HepG2 (cell line): Measurements from ENCODE around the gene ABTB2. TPM values are rescaled to one million over a fixed set of nuclear protein-coding genes. Genes with fewer than 3 reads are reported as not detected.

ENCODE experiments used
- ATAC-seq: fragments of 200-7000 bp; cut with Tn5 transposase; 3 replicates; pipeline ENCODE4 v1.9.1; 2020; ENCODE audit warnings: mild to moderate bottlenecking, moderate library complexity
- BruUV-seq: library from RNA; stranded (reverse); fragments of 400-500 nt; replicated peaks from 2 replicates; lab custom pipeline; 2021; lab: Mats Ljungman, UMichigan
- CTCF ChIA-PET: fragments of 300-600 bp; formaldehyde crosslinking; extraction: SDS; loops from one replicate; lab custom pipeline; 2021; ENCODE audit warnings: low total read pairs, inconsistent platforms, low intra/inter-chr PET ratio; lab: Yijun Ruan, JAX
- POLR2A ChIA-PET: fragments of 350-600 bp; sonication (Branson Sonifier 250); formaldehyde crosslinking; loops from one replicate; lab custom pipeline; 2020; ENCODE audit warnings: antibody characterized with exemption, inconsistent platforms; lab: Yijun Ruan, JAX
- DNase-seq: peaks from one replicate; pipeline ENCODE4 v3.0.0-alpha.2; 2015; ENCODE audit warnings: low spot score
- FAIRE-seq: peaks from 3 replicates; lab custom pipeline; 2011; peaks lifted over from hg19 to GRCh38; lab: Jason Lieb, UNC
- H2AFZ ChIP-seq: one replicate; pipeline ENCODE4 v1.6.1; 2011; ENCODE audit warnings: low read length, inconsistent platforms
- H3K27ac ChIP-seq: fragments of 300-600 bp; 3 replicates; pipeline ENCODE4 v1.8.0; 2011; ENCODE audit warnings: mixed run types, mild to moderate bottlenecking, mixed read lengths, low read length, inconsistent platforms; ENCODE audit not compliant: insufficient read depth; ENCODE audit errors: extremely low read length
- H3K27me3 ChIP-seq, 2 experiments: fragments of 200-600 bp in 1 of 2; 2 replicates in 1 of 2; 3 replicates in 1 of 2; pipeline versions ENCODE4 v1.6.0 to v1.8.0; 2011; ENCODE audit warnings: low read length in 2 of 2, mild to moderate bottlenecking in 2 of 2, moderate library complexity in 2 of 2, inconsistent platforms in 1 of 2; ENCODE audit not compliant: insufficient read depth in 2 of 2, control insufficient read depth in 1 of 2
- H3K36me3 ChIP-seq, 2 experiments: fragments of 200-600 bp in 1 of 2; replicated peaks in 1 of 2; 2 replicates in 1 of 2; 3 replicates in 1 of 2; pipeline versions ENCODE4 v1.5.1 to v1.8.0; 2011; ENCODE audit warnings: low read length in 2 of 2, inconsistent platforms in 1 of 2; ENCODE audit not compliant: insufficient read depth in 2 of 2, control insufficient read depth in 1 of 2
- H3K4me1 ChIP-seq: 2 replicates; pipeline ENCODE4 v1.5.1; 2012; ENCODE audit warnings: low read length, inconsistent platforms; ENCODE audit not compliant: insufficient read depth
- H3K4me2 ChIP-seq: 2 replicates; pipeline ENCODE4 v1.6.0; 2011; ENCODE audit warnings: low read depth, low read length, inconsistent platforms
- H3K4me3 ChIP-seq, 3 experiments: fragments of 200-600 bp in 1 of 3; sonication (generic), shearing (Covaris generic) in 1 of 3; replicated peaks in 1 of 3; 2 replicates each; pipeline ENCODE4 v1.5.1; 2011 to 2016; ENCODE audit warnings: low read length in 3 of 3, inconsistent platforms in 2 of 3, low read depth in 2 of 3, mild to moderate bottlenecking in 2 of 3, control low read depth in 1 of 3, mixed read lengths in 1 of 3; ENCODE audit not compliant: insufficient read depth in 1 of 3
- H3K79me2 ChIP-seq: one replicate; pipeline ENCODE4 v1.6.1; 2011; ENCODE audit warnings: low read length, inconsistent platforms; ENCODE audit not compliant: insufficient read depth
- H3K9ac ChIP-seq: 2 replicates; pipeline ENCODE4 v1.6.0; 2011; ENCODE audit warnings: mild to moderate bottlenecking, low read depth, low read length, inconsistent platforms; ENCODE audit not compliant: insufficient read depth
- H3K9me3 ChIP-seq: 2 replicates; pipeline ENCODE4 v1.5.1; 2012; ENCODE audit warnings: mild to moderate bottlenecking, low read length
- H4K20me1 ChIP-seq: 2 replicates; pipeline ENCODE4 v1.6.0; 2011; ENCODE audit warnings: inconsistent platforms, mild to moderate bottlenecking, low read length, moderate library complexity; ENCODE audit not compliant: insufficient read depth
- ARID2 ChIP-seq: sonication (generic); formaldehyde crosslinking; IDR thresholded peaks from 2 replicates; pipeline ENCODE4 v1.8.1; 2022; ENCODE audit warnings: mild to moderate bottlenecking, missing genetic modification reagents, borderline replicate concordance
- ATF1 ChIP-seq: IDR thresholded peaks from 2 replicates; pipeline ENCODE4 v1.6.1; 2016; ENCODE audit warnings: mild to moderate bottlenecking, control low read depth
- CHD4 ChIP-seq: fragments of 200-600 bp; sonication (generic); IDR thresholded peaks from 2 replicates; pipeline ENCODE4 v1.7.0; 2017; ENCODE audit warnings: mild to moderate bottlenecking, low read length, borderline replicate concordance
- KLF9 ChIP-seq: IDR thresholded peaks from 2 replicates; pipeline ENCODE4 v1.6.1; 2016; ENCODE audit warnings: low read depth
- ZBTB38 ChIP-seq: sonication (generic); formaldehyde crosslinking; IDR thresholded peaks from 2 replicates; pipeline ENCODE4 v1.5.1; 2020; ENCODE audit warnings: mild to moderate bottlenecking, missing genetic modification reagents
- ZMYM3 ChIP-seq: sonication (generic); formaldehyde crosslinking; IDR thresholded peaks from 2 replicates; pipeline ENCODE4 v1.5.1; 2020; ENCODE audit warnings: mild to moderate bottlenecking, missing genetic modification reagents
- ZNF121 ChIP-seq: sonication (generic); formaldehyde crosslinking; IDR thresholded peaks from 2 replicates; pipeline ENCODE4 v1.5.0; 2020; ENCODE audit warnings: mild to moderate bottlenecking, missing genetic modification reagents
- ZNF235 ChIP-seq: sonication (generic); formaldehyde crosslinking; IDR thresholded peaks from 2 replicates; pipeline ENCODE4 v1.8.1; 2023; ENCODE audit warnings: mild to moderate bottlenecking, missing genetic modification reagents, borderline replicate concordance
- WGBS: methylation state at CpG from one replicate; pipeline ENCODE4 v1.1.6; 2017; ENCODE audit warnings: low lambda C conversion rate; 5-methylcytosine and 5-hydroxymethylcytosine counted together
- in situ Hi-C: cut with HindIII; loops from 2 replicates; pipeline ENCODE4 v1.10.0; 2017; ENCODE audit warnings: low pct_unique_long_range_greater_than_20kb; ENCODE audit not compliant: extremely low pct_ligation_motif_present
- intact Hi-C: fragments of 100-400 bp; cut with micrococcal nuclease; formaldehyde crosslinking; loops from one replicate; pipeline ENCODE4 v1.10.0; 2022; ENCODE audit not compliant: unreplicated experiment
- polyA plus RNA-seq, 8 experiments: library from polyadenylated mRNA; depleted of rRNA in 3 of 8; stranded (reverse) in 7 of 8; unstranded in 1 of 8; fragments of >200 nt; fragmentation: Illumina TruSeq in 4 of 8; extraction: Trizol in 4 of 8; gene quantifications; 2 replicates each; pipeline versions ENCODE4 v1.2.1 to v1.2.3, GENCODE V29; 2011 to 2016; ENCODE audit warnings: low read depth in 4 of 8, missing spikeins in 1 of 8, mixed read lengths in 1 of 8; ENCODE audit not compliant: insufficient read depth in 1 of 8
- total RNA-seq, 5 experiments: library from RNA; depleted of rRNA; stranded (reverse); fragments of >200 nt; fragmentation: Illumina TruSeq; extraction: Trizol; gene quantifications; 2 replicates each; pipeline ENCODE4 v1.2.3, GENCODE V29; 2016; ENCODE audit warnings: low read depth in 1 of 5
- TF ChIP-seq, protein P1 (sequence below): sonication (generic); formaldehyde crosslinking; conservative IDR thresholded peaks from 2 replicates; pipeline ENCODE4 v1.4.0; 2020; ENCODE audit warnings: mild to moderate bottlenecking, missing genetic modification reagents, moderate library complexity
- TF ChIP-seq, protein P2 (sequence below): IDR thresholded peaks from 2 replicates; pipeline ENCODE4 v1.6.1; 2016; ENCODE audit warnings: mild to moderate bottlenecking, missing biosample characterization, missing genetic modification reagents

The ABTB2 gene
- total and polyA plus RNA-seq, 2 of the 13 experiments (the other 11 are each of a cell fraction or from before 2014, with no cell fraction given), result 5.1 to 15.4 TPM

DNA sequence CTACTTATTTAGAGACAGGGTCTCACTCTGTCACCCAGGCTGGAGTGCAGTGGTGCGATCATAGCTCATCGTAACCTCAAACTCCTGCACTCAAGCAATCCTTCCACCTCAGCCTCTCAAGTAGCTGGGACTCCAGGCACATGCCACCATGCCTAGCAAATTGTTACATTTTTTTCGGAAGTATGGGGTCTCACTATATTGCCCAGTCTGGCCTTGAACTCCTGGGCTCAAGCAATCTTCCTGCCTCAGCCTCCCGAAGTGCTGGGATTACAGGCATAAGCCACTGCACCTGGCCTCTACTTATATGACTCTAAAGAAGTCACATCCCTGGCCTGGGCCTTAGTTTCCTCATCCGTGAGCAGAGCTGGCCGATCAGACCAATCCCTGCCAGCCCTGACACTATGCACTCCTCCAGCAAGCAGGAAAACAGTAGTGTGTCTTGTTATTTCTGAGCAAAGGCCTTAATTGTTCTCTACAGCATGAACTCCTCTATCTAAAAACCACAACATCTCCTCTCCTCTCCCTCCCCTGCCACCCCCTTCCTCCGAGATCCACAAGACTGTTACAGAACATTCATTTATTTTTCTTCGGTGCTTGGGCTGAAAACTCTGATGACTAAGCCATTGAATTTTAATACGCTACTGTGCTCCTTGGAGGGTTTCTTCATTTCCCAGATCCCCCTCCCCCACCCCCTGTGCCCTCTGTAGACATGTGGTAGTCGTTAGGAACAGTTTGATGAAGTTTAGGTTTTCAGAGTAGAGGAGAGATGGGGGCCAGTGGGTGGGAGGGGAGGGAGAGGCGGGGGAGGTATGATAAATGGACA, 91.5 kb downstream of the ABTB2 start:
- peaks cover 94% of the 10 kb centered on the region for H3K4me1 ChIP-seq
- H3K36me3 ChIP-seq, result peaks cover 0 to 4% of the 10 kb centered on the region in 2 experiments; a peak in 1 of 5 replicates
- no peak overlapping the region for H3K4me3 ChIP-seq
- DNase-seq (no peak), FAIRE-seq (no peak), ATAC-seq (peak; percentile 34)
- H3K9ac ChIP-seq, result no peak overlapping the region
- POLR2A ChIA-PET, result no interaction called here
- no peaks in the 10 kb centered on the region for H3K9me3 ChIP-seq
- no peak overlapping the region; the same call in 1 of the 2 replicates for H3K4me2 ChIP-seq
- H3K79me2 ChIP-seq, result peaks cover 11% of the 10 kb centered on the region
- intact Hi-C loops, result loop anchor here (5.0 kb wide), 1 partner anchor 91 kb away; the partner anchor contains the start of gene ABTB2
- peak overlapping the region; percentile 36 for H3K27ac ChIP-seq
- H4K20me1 ChIP-seq, result no peaks in the 10 kb centered on the region
- in situ Hi-C loops, result no loop called here
- no peak overlapping the region for H2AFZ ChIP-seq
- CTCF ChIA-PET, result no interaction called here
- TF ChIP-seq ATF1, result no peak
- no peak for TF ChIP-seq KLF9 (CRISPR knock-in tag)
- no peak for TF ChIP-seq ZNF235 (CRISPR knock-in tag)
- TF ChIP-seq ZMYM3 (CRISPR knock-in tag), result peak; percentile 68
- TF ChIP-seq ZBTB38 (CRISPR knock-in tag), result peak; percentile 52; the same call in 1 of the 2 replicates
- TF ChIP-seq, protein P1, sequence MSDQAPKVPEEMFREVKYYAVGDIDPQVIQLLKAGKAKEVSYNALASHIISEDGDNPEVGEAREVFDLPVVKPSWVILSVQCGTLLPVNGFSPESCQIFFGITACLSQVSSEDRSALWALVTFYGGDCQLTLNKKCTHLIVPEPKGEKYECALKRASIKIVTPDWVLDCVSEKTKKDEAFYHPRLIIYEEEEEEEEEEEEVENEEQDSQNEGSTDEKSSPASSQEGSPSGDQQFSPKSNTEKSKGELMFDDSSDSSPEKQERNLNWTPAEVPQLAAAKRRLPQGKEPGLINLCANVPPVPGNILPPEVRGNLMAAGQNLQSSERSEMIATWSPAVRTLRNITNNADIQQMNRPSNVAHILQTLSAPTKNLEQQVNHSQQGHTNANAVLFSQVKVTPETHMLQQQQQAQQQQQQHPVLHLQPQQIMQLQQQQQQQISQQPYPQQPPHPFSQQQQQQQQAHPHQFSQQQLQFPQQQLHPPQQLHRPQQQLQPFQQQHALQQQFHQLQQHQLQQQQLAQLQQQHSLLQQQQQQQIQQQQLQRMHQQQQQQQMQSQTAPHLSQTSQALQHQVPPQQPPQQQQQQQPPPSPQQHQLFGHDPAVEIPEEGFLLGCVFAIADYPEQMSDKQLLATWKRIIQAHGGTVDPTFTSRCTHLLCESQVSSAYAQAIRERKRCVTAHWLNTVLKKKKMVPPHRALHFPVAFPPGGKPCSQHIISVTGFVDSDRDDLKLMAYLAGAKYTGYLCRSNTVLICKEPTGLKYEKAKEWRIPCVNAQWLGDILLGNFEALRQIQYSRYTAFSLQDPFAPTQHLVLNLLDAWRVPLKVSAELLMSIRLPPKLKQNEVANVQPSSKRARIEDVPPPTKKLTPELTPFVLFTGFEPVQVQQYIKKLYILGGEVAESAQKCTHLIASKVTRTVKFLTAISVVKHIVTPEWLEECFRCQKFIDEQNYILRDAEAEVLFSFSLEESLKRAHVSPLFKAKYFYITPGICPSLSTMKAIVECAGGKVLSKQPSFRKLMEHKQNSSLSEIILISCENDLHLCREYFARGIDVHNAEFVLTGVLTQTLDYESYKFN (CRISPR knock-in tag), result peak; percentile 37
- TF ChIP-seq, protein P2, sequence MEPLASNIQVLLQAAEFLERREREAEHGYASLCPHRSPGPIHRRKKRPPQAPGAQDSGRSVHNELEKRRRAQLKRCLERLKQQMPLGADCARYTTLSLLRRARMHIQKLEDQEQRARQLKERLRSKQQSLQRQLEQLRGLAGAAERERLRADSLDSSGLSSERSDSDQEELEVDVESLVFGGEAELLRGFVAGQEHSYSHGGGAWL (CRISPR knock-in tag), result no peak
- no peak for TF ChIP-seq ARID2 (CRISPR knock-in tag)
- peak; percentile 96 for TF ChIP-seq ZNF121 (CRISPR knock-in tag)
- no peak for TF ChIP-seq CHD4
- BruUV-seq, result no TSS peak
- WGBS, result 67% methylated on average over 10 of the region's 11 CpGs
- H3K27me3 ChIP-seq, result no peaks in the 10 kb centered on the region
